GM19023 (cell line): ENCODE results near the gene CEACAM16.
A peak's percentile ranks its signal among the peaks of the same experiment; 100 is the strongest.

Source experiments
- ATAC-seq: cut with Tn5 transposase; IDR thresholded peaks from one replicate; pipeline ENCODE4 v1.9.1; 2021; ENCODE audit warnings: mild to moderate bottlenecking, moderate library complexity; ENCODE audit not compliant: unreplicated experiment

CEACAM16 gene

GRCh38 chr19:44723299-44723951 lies 24.5 kb downstream of the CEACAM16 start:
- peak; percentile 13 for ATAC-seq

- peak; percentile 47 for ATAC-seq
Measured at GRCh38 chr19:44723952-44724319, 25.0 kb downstream of the CEACAM16 start.

DNA sequence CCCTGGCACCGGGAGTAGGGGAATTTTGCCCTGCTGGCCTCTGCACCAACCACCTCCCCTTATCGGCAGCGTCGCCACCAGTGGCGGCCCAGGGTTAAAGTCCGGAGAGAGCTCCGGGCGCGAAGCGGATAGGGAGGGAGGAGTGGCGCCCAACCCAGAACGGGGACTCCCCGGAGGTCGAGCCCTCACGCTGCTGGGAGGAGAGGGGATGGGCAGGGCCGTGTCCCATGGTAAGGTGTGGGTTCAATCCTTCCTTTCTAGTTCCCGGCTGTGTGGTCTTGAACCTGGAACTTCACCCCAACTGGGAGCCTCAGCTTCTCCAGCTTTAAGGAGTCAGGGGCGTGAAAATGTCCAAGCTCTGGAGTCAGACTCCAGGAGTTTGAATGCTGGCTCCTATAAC lies 26.3 kb downstream of the CEACAM16 start:
- no peak for ATAC-seq

DNA sequence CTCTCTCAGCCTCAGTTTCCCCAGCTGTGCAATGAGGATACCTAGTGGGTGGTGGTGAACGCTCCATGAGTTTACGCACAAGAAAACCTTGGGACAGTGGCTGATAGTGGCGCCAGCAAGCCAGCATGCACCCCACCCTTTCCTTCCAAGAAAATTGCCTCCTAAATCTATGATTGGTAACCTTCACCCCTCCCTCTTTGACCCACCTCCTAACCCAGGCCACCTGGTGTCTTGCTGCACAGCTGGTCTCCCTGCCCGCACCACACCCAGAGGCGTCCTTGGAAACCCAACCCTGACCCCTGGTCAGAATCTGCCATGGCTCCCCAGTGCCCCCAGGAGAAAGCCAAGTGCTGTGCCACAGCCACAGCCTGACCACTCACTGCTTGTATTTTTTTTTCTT lies 26.7 kb downstream of the CEACAM16 start:
- ATAC-seq: no peak

GRCh38 chr19:44726465-44726864 lies 27.5 kb downstream of the CEACAM16 start:
- ATAC-seq: no peak

GRCh38 chr19:44728178-44728577 lies 29.2 kb downstream of the CEACAM16 start:
- no peak for ATAC-seq

DNA sequence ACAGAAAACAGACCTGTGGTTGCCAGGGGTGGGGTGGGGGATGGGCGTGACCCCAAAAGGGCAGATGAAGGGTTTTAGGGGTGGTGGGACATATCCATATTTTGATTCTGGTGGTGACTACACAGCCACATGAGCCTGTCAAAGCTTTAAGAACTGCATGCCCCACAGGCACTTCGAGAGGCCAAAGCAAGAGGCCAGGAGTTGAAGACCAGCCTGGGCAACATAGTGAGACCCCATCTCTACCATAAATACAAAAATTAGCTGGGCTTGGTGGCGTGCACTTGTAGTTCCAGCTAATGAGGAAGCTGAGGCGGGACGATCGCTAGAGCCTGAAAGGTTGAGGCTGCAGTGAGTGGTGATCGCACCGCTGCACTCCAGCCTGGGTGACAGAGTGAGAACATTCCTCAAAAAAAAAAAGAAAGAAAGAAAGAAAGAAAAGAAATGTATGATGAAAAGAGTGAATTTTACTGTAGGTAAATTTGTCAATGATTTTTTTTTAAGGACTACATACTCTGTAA lies 30.6 kb downstream of the CEACAM16 start:
- ATAC-seq: no peak

- no peak for ATAC-seq
Measured at GRCh38 chr19:44731081-44731480, 32.1 kb downstream of the CEACAM16 start.

GRCh38 chr19:44731622-44732021 lies 32.7 kb downstream of the CEACAM16 start:
- no peak for ATAC-seq

- no peak for ATAC-seq
Measured at GRCh38 chr19:44732235-44733014, 33.5 kb downstream of the CEACAM16 start.

DNA sequence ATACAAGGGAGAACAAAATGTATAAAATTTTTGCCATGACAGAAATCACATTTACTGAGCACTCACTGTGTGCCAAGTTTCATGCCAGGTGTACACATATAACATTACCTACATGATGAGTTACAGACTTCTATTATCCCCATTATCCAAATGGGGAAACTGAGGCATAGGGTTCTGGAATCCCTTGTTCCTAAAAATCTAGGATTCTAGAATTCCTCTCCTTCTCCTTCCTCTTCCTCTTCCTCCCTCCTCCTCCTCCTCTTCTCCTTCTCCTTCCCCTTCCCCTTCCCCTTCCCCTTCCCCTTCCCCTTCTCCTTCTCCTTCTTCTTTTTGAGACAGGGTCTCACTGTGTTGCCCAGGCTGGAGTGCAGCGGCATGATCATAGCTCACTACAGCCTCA lies 35.4 kb downstream of the CEACAM16 start:
- ATAC-seq: no peak

- ATAC-seq: no peak
Measured at GRCh38 chr19:44735011-44735410, 36.1 kb downstream of the CEACAM16 start.

GRCh38 chr19:44737238-44738071 lies 38.5 kb downstream of the CEACAM16 start:
- ATAC-seq: no peak

DNA sequence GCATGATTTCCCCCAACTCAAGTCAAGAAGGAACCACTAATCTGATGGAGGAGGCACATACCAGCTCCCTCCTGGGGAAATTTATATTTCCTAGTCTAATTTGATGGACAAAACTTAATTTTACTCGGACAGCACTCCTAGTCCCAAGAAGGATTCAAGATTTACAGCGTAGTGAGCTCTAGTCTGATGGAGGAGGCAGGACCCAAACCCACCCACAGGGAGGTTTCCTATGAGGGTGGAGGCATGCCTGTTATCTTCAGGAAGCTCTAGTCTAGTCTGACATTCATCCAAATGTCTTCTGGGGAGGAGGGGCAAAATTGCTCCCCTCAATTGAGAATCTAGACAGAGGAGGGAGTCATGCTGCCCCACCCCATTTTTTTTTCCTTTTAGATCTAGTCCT lies 39.2 kb downstream of the CEACAM16 start:
- ATAC-seq: no peak

GRCh38 chr19:44738603-44739558 lies 39.9 kb downstream of the CEACAM16 start:
- ATAC-seq: no peak

DNA sequence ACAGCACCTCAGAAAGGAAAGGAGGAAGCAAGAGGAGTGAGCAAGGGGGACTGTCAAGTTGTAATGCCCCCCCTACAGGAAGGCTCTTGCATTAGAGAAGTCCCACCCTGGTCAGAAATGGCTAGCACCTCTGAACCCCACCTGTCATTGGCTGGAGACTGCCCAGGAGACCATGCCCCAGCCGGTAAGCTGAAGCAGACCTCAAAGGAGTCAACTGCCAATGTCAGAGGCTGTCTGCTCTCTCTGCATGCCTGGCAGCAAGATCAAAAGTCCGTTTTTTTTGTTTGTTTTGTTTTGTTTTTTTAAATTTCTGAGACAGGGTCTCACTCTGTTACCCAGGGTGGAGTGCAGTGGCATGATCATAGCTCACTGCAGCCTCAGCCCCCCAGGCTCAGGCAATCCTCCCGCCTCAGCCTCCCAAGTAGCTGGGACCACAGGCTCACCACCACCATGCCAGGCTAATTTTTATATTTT lies 41.4 kb downstream of the CEACAM16 start:
- ATAC-seq: no peak

- no peak for ATAC-seq
Measured at GRCh38 chr19:44741258-44741731, 42.3 kb downstream of the CEACAM16 start.

GRCh38 chr19:44741841-44742329 lies 42.9 kb downstream of the CEACAM16 start:
- no peak for ATAC-seq

- ATAC-seq: no peak
Measured at GRCh38 chr19:44742330-44743061, 43.5 kb downstream of the CEACAM16 start.
